IMR-90 (cell line): Measurements from ENCODE around the gene RGS14. TPM values are rescaled to one million over a fixed set of nuclear protein-coding genes. Genes with fewer than 3 reads are reported as not detected.

ENCODE experiments used
- ATAC-seq: fragments of 200-7000 bp; cut with Tn5 transposase; 2 replicates; pipeline ENCODE4 v1.9.1; 2020; ENCODE audit warnings: low read depth, mild to moderate bottlenecking, moderate library complexity
- BruUV-seq: library from RNA; stranded (reverse); fragments of 400-500 nt; replicated peaks from 2 replicates; lab custom pipeline; 2021; lab: Mats Ljungman, UMichigan
- CTCF ChIA-PET: fragments of 300-600 bp; formaldehyde crosslinking; extraction: SDS; loops from one replicate; lab custom pipeline; 2021; ENCODE audit warnings: antibody characterized with exemption; lab: Yijun Ruan, JAX
- POLR2A ChIA-PET: fragments of 300-600 bp; sonication (Branson Sonifier 250); formaldehyde crosslinking; loops from one replicate; lab custom pipeline; 2022; ENCODE audit warnings: antibody characterized with exemption; ENCODE audit not compliant: unreplicated experiment; lab: Charles Lee
- DNase-seq: peaks from one replicate; pipeline ENCODE4 v3.0.0; 2013
- H2AFZ ChIP-seq: replicated peaks from 2 replicates; pipeline ENCODE3; 2013; ENCODE audit warnings: low read length, mild to moderate bottlenecking; ENCODE audit not compliant: poor library complexity
- H2AK5ac ChIP-seq: 2 replicates; pipeline ENCODE4 v1.6.1; 2013; ENCODE audit warnings: low read depth, low read length, inconsistent platforms
- H2AK9ac ChIP-seq: replicated peaks from 2 replicates; pipeline ENCODE3; 2013; ENCODE audit warnings: mild to moderate bottlenecking, low read depth, low read length, moderate library complexity; ENCODE audit not compliant: poor library complexity
- H2BK120ac ChIP-seq: 2 replicates; pipeline ENCODE4 v1.6.1; 2013; ENCODE audit warnings: low read depth, low read length, inconsistent platforms
- H2BK15ac ChIP-seq: 3 replicates; pipeline ENCODE4 v1.6.1; 2013; ENCODE audit warnings: low read depth, low read length, inconsistent platforms
- H2BK20ac ChIP-seq: 2 replicates; pipeline ENCODE4 v1.6.1; 2013; ENCODE audit warnings: low read depth, mild to moderate bottlenecking, inconsistent platforms, low read length, moderate library complexity
- H2BK5ac ChIP-seq: 2 replicates; pipeline ENCODE4 v1.6.1; 2013; ENCODE audit warnings: mild to moderate bottlenecking, low read depth, low read length, inconsistent platforms; ENCODE audit not compliant: poor library complexity, severe bottlenecking
- H3K14ac ChIP-seq: replicated peaks from 2 replicates; pipeline ENCODE4 v1.6.1; 2013; ENCODE audit warnings: low read depth, low read length, inconsistent platforms
- H3K18ac ChIP-seq: 2 replicates; pipeline ENCODE4 v1.6.1; 2013; ENCODE audit warnings: low read depth, low read length, control low read depth
- H3K23ac ChIP-seq: 2 replicates; pipeline ENCODE4 v1.6.1; 2013; ENCODE audit warnings: low read depth, low read length, inconsistent platforms
- H3K27ac ChIP-seq: 2 replicates; pipeline ENCODE4 v1.5.1; 2013; ENCODE audit warnings: mild to moderate bottlenecking, control low read depth, low read length; ENCODE audit not compliant: insufficient read depth
- H3K27me3 ChIP-seq: 2 replicates; pipeline ENCODE4 v1.6.1; 2013; ENCODE audit warnings: low read length; ENCODE audit not compliant: control insufficient read depth, insufficient read depth
- H3K36me3 ChIP-seq: 2 replicates; pipeline ENCODE4 v1.6.1; 2013; ENCODE audit warnings: low read length, mixed read lengths; ENCODE audit not compliant: control insufficient read depth, insufficient read depth
- H3K4ac ChIP-seq: 2 replicates; pipeline ENCODE4 v1.6.1; 2013; ENCODE audit warnings: low read depth, low read length, inconsistent platforms
- H3K4me1 ChIP-seq: 2 replicates; pipeline ENCODE4 v1.6.1; 2013; ENCODE audit warnings: low read length, mixed read lengths; ENCODE audit not compliant: control insufficient read depth, insufficient read depth
- H3K4me2 ChIP-seq: 2 replicates; pipeline ENCODE4 v1.6.1; 2013; ENCODE audit warnings: low read depth, mild to moderate bottlenecking, control low read depth, low read length, moderate library complexity
- H3K4me3 ChIP-seq: 2 replicates; pipeline ENCODE4 v1.5.1; 2013; ENCODE audit warnings: low read depth, mild to moderate bottlenecking, control low read depth, low read length, moderate library complexity; ENCODE audit not compliant: insufficient read depth
- H3K56ac ChIP-seq: 2 replicates; pipeline ENCODE4 v1.6.1; 2013; ENCODE audit warnings: low read length, inconsistent platforms; ENCODE audit not compliant: insufficient read depth; ENCODE audit errors: extremely low read depth
- H3K79me1 ChIP-seq, 2 experiments: 2 replicates each; pipeline ENCODE4 v1.6.1; 2013; ENCODE audit warnings: low read length in 2 of 2, inconsistent platforms in 1 of 2, low read depth in 1 of 2
- H3K9ac ChIP-seq: 2 replicates; pipeline ENCODE4 v1.6.1; 2013; ENCODE audit warnings: low read depth, low read length, control low read depth
- H3K9me1 ChIP-seq: 2 replicates; pipeline ENCODE4 v1.6.1; 2013; ENCODE audit warnings: low read length, inconsistent platforms; ENCODE audit not compliant: insufficient read depth
- H3K9me3 ChIP-seq: 2 replicates; pipeline ENCODE4 v1.6.1; 2013; ENCODE audit warnings: low read length; ENCODE audit not compliant: control insufficient read depth, insufficient read depth
- H4K20me1 ChIP-seq: 2 replicates; pipeline ENCODE4 v1.6.1; 2013; ENCODE audit warnings: low read length, inconsistent platforms; ENCODE audit not compliant: insufficient read depth
- H4K5ac ChIP-seq: 2 replicates; pipeline ENCODE4 v1.6.1; 2013; ENCODE audit warnings: mild to moderate bottlenecking, low read depth, low read length, control low read depth
- H4K8ac ChIP-seq, 2 experiments: 2 replicates each; pipeline ENCODE4 v1.6.1; 2013; ENCODE audit warnings: low read depth in 2 of 2, low read length in 2 of 2, control low read depth in 1 of 2, inconsistent platforms in 1 of 2
- H4K91ac ChIP-seq: 2 replicates; pipeline ENCODE4 v1.6.1; 2013; ENCODE audit warnings: low read depth, low read length, inconsistent platforms; ENCODE audit not compliant: insufficient read depth
- CEBPB ChIP-seq: IDR thresholded peaks from 2 replicates; pipeline ENCODE4 v1.6.1; 2012; ENCODE audit warnings: low read depth, low read length, improper control_type of control experiment
- MAFK ChIP-seq: IDR thresholded peaks from 2 replicates; pipeline ENCODE4 v1.6.1; 2012; ENCODE audit warnings: low read depth, low read length, improper control_type of control experiment
- MAZ ChIP-seq: IDR thresholded peaks from 2 replicates; pipeline ENCODE4 v1.6.1; 2012; ENCODE audit warnings: low read depth, mild to moderate bottlenecking, low read length, improper control_type of control experiment, moderate library complexity, borderline replicate concordance
- MXI1 ChIP-seq: IDR thresholded peaks from 2 replicates; pipeline ENCODE4 v1.6.1; 2012; ENCODE audit warnings: low read depth, mild to moderate bottlenecking, low read length, moderate library complexity, borderline replicate concordance
- POLR2A ChIP-seq: IDR thresholded peaks from 2 replicates; pipeline ENCODE4 v1.6.1; 2012; ENCODE audit warnings: mild to moderate bottlenecking, low read depth, low read length
- RAD21 ChIP-seq: IDR thresholded peaks from 2 replicates; pipeline ENCODE4 v1.6.1; 2012; ENCODE audit warnings: low read length, improper control_type of control experiment
- SMC3 ChIP-seq: fragments of 150-350 bp; IDR thresholded peaks from 2 replicates; pipeline ENCODE4 v1.6.1; 2016; ENCODE audit warnings: low read depth, mild to moderate bottlenecking, antibody characterized with exemption, low read length, moderate library complexity
- WGBS, 2 experiments: methylation state at CpG; one replicate each; pipeline versions ENCODE4 v1.1.5 to v1.1.7; 2013; ENCODE audit warnings: missing lambda C conversion rate in 2 of 2; ENCODE audit not compliant: insufficient read length in 1 of 2; ENCODE audit errors: extremely low coverage in 2 of 2; 5-methylcytosine and 5-hydroxymethylcytosine counted together
- dilution Hi-C: fragments of 300-500 bp; cut with HindIII; formaldehyde crosslinking; loops from one replicate; pipeline ENCODE4 v1.14.3; 2018; ENCODE audit warnings: low sequenced_read_pairs; ENCODE audit not compliant: unreplicated experiment
- in situ Hi-C: fragments of 300-500 bp; cut with MboI; formaldehyde crosslinking; loops from 3 replicates; pipeline ENCODE4 v1.14.3; 2019; ENCODE audit warnings: low sequenced_read_pairs, inconsistent platforms, mixed read lengths
- intact Hi-C: fragments of 100-400 bp; cut with micrococcal nuclease; formaldehyde crosslinking; loops from 2 replicates; pipeline ENCODE4 v1.10.0; 2022
- polyA plus RNA-seq, 3 experiments: library from polyadenylated mRNA; depleted of rRNA; stranded (reverse); fragments of >200 nt; gene quantifications; 2 replicates each; pipeline ENCODE4 v1.2.3, GENCODE V29; 2012; ENCODE audit warnings: low replicate concordance in 1 of 3
- total RNA-seq: library from RNA; depleted of rRNA; stranded (reverse); fragments of >200 nt; gene quantifications from 2 replicates; pipeline ENCODE4 v1.2.3, GENCODE V29; 2012
- TF ChIP-seq, protein P1 (sequence below): fragments of 150-350 bp; IDR thresholded peaks from 2 replicates; pipeline ENCODE4 v1.6.1; 2016; ENCODE audit warnings: low read depth, mild to moderate bottlenecking, low read length, moderate library complexity, borderline replicate concordance
- TF ChIP-seq, protein P2 (sequence below): conservative IDR thresholded peaks from 2 replicates; pipeline ENCODE4 v1.5.1; 2012; ENCODE audit warnings: mild to moderate bottlenecking, low read depth, low read length, improper control_type of control experiment
- TF ChIP-seq, protein P3 (sequence below): fragments of 150-350 bp; IDR thresholded peaks from 2 replicates; pipeline ENCODE4 v1.6.1; 2017; ENCODE audit warnings: mild to moderate bottlenecking, antibody characterized with exemption, low read length, low read depth

The RGS14 gene
- total and polyA plus RNA-seq, 2 of the 4 experiments (the other 2 are of a cell fraction) = 1.1 to 6.5 TPM

DNA sequence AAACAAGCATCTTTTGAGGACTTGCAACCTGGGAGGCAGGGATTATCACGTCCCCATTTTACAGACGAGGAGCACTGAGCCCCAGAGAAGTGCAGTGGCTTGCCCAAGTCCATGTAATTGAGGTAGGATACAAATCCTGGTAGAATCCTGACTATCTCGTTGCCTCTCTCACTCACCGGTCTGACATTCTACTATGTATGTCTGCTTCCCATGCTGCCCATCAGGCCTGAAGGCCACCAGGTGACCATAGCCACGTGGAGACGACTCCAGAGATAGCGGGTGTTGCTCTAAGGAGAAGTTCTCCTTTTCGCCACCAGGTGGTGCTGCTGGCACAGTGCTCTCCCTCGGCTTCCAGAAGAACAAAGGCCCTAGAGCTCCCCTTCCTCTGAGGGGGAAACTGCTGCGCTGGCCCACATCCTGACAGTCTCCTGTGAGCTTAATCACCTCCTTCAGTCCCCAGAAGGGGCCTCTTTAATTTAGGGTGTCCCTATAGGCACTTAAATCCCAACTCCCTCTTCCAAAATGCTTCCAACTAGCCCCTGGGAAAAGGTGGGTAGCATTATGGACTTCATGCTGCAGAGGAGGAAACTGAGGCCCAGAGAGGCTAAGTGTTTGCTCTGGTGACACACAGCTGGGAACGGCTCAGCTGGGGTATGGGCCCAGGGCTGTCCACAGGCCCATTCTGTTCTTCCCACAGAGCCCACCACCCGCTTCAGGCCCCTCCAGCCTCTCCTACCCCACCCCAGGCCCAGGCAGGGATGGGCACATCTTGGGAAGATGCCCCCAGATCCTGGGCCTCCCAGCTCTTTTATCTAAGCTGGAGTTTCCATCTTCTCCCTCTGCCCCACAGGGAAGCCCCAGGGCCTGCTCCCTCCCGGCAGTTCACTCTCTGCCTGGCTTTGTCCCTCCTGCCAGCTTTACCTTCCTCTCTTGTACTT, 32.9 kb downstream of the RGS14 start:
- Histone ChIP-seq H2BK120ac (no peak overlapping the region), H4K8ac (no peak overlapping the region), H3K9me3 (no peaks in the 10 kb centered on the region), H3K14ac (0 out of 2 replicates have a peak overlapping the region, but pooled peaks have one; percentile 7), H3K4me3 (no peak overlapping the region), H4K91ac (no peak overlapping the region), H3K9ac (no peak overlapping the region), H4K5ac (no peak overlapping the region; the same call in 1 of the 2 replicates), H2AK9ac (peak overlapping the region; percentile 51), H3K4me2 (no peak overlapping the region), H2AK5ac (peak overlapping the region; percentile 46), H2BK15ac (no peak overlapping the region), H3K36me3 (no peaks in the 10 kb centered on the region), H3K23ac (no peak overlapping the region), H3K18ac (no peak overlapping the region), H3K4me1 (peaks cover 16% of the 10 kb centered on the region), H4K20me1 (peaks cover 19% of the 10 kb centered on the region), H3K56ac (no peak overlapping the region), H2AFZ (peak overlapping the region; percentile 67), H3K4ac (peak overlapping the region; percentile 25), H3K79me1 (peaks cover 0 to 2% of the 10 kb centered on the region in 2 experiments; a peak in 1 of 4 replicates), H2BK20ac (no peak overlapping the region), H2BK5ac (no peak overlapping the region), H3K27ac (no peak overlapping the region), H3K9me1 (peaks cover 13% of the 10 kb centered on the region), H3K27me3 (peaks cover 22% of the 10 kb centered on the region)
- CTCF ChIA-PET = interaction anchor here (0.6 to 4.9 kb wide), 17 partner anchors 12 to 155 kb away, joined by 3 to 56 read pairs (median 4); partner anchors contain the start of genes GRK6, PDLIM7 and PFN3
- dilution Hi-C loops = no loop called here
- ATAC-seq = peak; percentile 84
- BruUV-seq = no TSS peak
- DNase-seq = peak; percentile 80
- no peak for TF ChIP-seq POLR2A
- no peak for TF ChIP-seq CEBPB
- no peak for TF ChIP-seq MAFK
- peak; percentile 26; the same call in 1 of the 2 replicates for TF ChIP-seq MAZ
- TF ChIP-seq RAD21 = peak; percentile 84
- TF ChIP-seq SMC3 = peak; percentile 84
- peak; percentile 86 for TF ChIP-seq MXI1
- TF ChIP-seq, protein P1, sequence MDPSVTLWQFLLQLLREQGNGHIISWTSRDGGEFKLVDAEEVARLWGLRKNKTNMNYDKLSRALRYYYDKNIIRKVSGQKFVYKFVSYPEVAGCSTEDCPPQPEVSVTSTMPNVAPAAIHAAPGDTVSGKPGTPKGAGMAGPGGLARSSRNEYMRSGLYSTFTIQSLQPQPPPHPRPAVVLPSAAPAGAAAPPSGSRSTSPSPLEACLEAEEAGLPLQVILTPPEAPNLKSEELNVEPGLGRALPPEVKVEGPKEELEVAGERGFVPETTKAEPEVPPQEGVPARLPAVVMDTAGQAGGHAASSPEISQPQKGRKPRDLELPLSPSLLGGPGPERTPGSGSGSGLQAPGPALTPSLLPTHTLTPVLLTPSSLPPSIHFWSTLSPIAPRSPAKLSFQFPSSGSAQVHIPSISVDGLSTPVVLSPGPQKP = no peak
- TF ChIP-seq, protein P2, sequence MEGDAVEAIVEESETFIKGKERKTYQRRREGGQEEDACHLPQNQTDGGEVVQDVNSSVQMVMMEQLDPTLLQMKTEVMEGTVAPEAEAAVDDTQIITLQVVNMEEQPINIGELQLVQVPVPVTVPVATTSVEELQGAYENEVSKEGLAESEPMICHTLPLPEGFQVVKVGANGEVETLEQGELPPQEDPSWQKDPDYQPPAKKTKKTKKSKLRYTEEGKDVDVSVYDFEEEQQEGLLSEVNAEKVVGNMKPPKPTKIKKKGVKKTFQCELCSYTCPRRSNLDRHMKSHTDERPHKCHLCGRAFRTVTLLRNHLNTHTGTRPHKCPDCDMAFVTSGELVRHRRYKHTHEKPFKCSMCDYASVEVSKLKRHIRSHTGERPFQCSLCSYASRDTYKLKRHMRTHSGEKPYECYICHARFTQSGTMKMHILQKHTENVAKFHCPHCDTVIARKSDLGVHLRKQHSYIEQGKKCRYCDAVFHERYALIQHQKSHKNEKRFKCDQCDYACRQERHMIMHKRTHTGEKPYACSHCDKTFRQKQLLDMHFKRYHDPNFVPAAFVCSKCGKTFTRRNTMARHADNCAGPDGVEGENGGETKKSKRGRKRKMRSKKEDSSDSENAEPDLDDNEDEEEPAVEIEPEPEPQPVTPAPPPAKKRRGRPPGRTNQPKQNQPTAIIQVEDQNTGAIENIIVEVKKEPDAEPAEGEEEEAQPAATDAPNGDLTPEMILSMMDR = peak; percentile 95
- TF ChIP-seq, protein P3, sequence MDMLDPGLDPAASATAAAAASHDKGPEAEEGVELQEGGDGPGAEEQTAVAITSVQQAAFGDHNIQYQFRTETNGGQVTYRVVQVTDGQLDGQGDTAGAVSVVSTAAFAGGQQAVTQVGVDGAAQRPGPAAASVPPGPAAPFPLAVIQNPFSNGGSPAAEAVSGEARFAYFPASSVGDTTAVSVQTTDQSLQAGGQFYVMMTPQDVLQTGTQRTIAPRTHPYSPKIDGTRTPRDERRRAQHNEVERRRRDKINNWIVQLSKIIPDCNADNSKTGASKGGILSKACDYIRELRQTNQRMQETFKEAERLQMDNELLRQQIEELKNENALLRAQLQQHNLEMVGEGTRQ = peak; percentile 89
- intact Hi-C loops = loop anchor here (1.0 to 2.0 kb wide), 3 partner anchors 56 to 110 kb away; partner anchors contain the start of gene PRR7
- WGBS, 2 experiments = no CpG with 5 or more reads among the region's 13 CpGs
- in situ Hi-C loops = no loop called here
- POLR2A ChIA-PET = interaction anchor here (0.5 to 0.6 kb wide), 3 partner anchors 25 to 64 kb away, joined by 3 read pairs; no protein-coding TSS in a partner anchor
